Measurements from ENCODE around the gene ARNT2.

Gene ARNT2

GRCh38 chr15:80465626-80466005, 61.4 kb downstream of the ARNT2 start:
- in situ Hi-C loops (cut with MboI; ENCODE audit: low sequenced_read_pairs, unreplicated experiment) = no loop called here
- TF ChIP-seq CTCF (IDR thresholded peaks at IDR 0.05; ENCODE audit: borderline replicate concordance, control extremely low read depth, extremely low read depth, insufficient read depth, missing control alignments) = no peak
- DNase-seq (ENCODE audit: low spot score) = no peak

GRCh38 chr15:80466543-80466942, 62.4 kb downstream of the ARNT2 start:
- no peak for DNase-seq (ENCODE audit: low spot score)
- in situ Hi-C loops (cut with MboI; ENCODE audit: low sequenced_read_pairs, unreplicated experiment) = no loop called here
- no peak for TF ChIP-seq CTCF (IDR thresholded peaks at IDR 0.05; ENCODE audit: borderline replicate concordance, control extremely low read depth, extremely low read depth, insufficient read depth, missing control alignments)

GRCh38 chr15:80467311-80467714, 63.1 kb downstream of the ARNT2 start:
- in situ Hi-C loops (cut with MboI; ENCODE audit: low sequenced_read_pairs, unreplicated experiment) = no loop called here
- DNase-seq (ENCODE audit: low spot score) = no peak
- TF ChIP-seq CTCF (IDR thresholded peaks at IDR 0.05; ENCODE audit: borderline replicate concordance, control extremely low read depth, extremely low read depth, insufficient read depth, missing control alignments) = no peak

GRCh38 chr15:80468796-80469195, 64.6 kb downstream of the ARNT2 start:
- no peak for DNase-seq (ENCODE audit: low spot score)
- TF ChIP-seq CTCF (IDR thresholded peaks at IDR 0.05; ENCODE audit: borderline replicate concordance, control extremely low read depth, extremely low read depth, insufficient read depth, missing control alignments) = no peak
- in situ Hi-C loops (cut with MboI; ENCODE audit: low sequenced_read_pairs, unreplicated experiment) = no loop called here

- no peak for DNase-seq (ENCODE audit: low spot score)
- in situ Hi-C loops (cut with MboI; ENCODE audit: low sequenced_read_pairs, unreplicated experiment) = no loop called here
- TF ChIP-seq CTCF (IDR thresholded peaks at IDR 0.05; ENCODE audit: borderline replicate concordance, control extremely low read depth, extremely low read depth, insufficient read depth, missing control alignments) = no peak
Measured at GRCh38 chr15:80471881-80472280, 67.7 kb downstream of the ARNT2 start.

- in situ Hi-C loops (cut with MboI; ENCODE audit: low sequenced_read_pairs, unreplicated experiment) = no loop called here
- no peak for TF ChIP-seq CTCF (IDR thresholded peaks at IDR 0.05; ENCODE audit: borderline replicate concordance, control extremely low read depth, extremely low read depth, insufficient read depth, missing control alignments)
- DNase-seq (ENCODE audit: low spot score) = no peak
Measured at GRCh38 chr15:80473286-80474223, 69.4 kb downstream of the ARNT2 start.

Data from GM13976 (cell line).